GM20000 (cell line): ENCODE data around the gene COPS3.
"Not testable (repeated sequence)": the region's sequence is repeated elsewhere in the genome, so short reads cannot be mapped to it uniquely, and the experiment has no call there.

Experiments used
- DNase-seq: peaks from one replicate; pipeline ENCODE4 v3.0.0; 2012; ENCODE audit warnings: low spot score
- CTCF ChIP-seq: IDR thresholded peaks from 2 replicates; pipeline ENCODE4 v1.5.1; 2012; ENCODE audit warnings: mild to moderate bottlenecking, control low read depth; ENCODE audit errors: extremely low read depth, missing control alignments

The COPS3 gene

GRCh38 chr17:17279316-17279715 lies 1.7 kb downstream of the COPS3 start:
- DNase-seq: no peak
- TF ChIP-seq CTCF: no peak

GRCh38 chr17:17277431-17277830 lies 3.6 kb downstream of the COPS3 start:
- not testable (repeated sequence) for DNase-seq

- no peak for DNase-seq
- TF ChIP-seq CTCF: no peak
Measured at GRCh38 chr17:17275971-17276370, 5.1 kb downstream of the COPS3 start.

- DNase-seq: no peak
Measured at GRCh38 chr17:17269926-17270773, 10.9 kb downstream of the COPS3 start.

GRCh38 chr17:17264430-17264829 lies 16.6 kb downstream of the COPS3 start:
- no peak for DNase-seq
- no peak for TF ChIP-seq CTCF

More at GRCh38 chr17:17269926-17270773, 10.9 kb downstream of the COPS3 start:
- TF ChIP-seq CTCF: peak; percentile 30

GRCh38 chr17:17258998-17259397 lies 22.0 kb downstream of the COPS3 start:
- DNase-seq: no peak
- no peak for TF ChIP-seq CTCF

GRCh38 chr17:17258011-17258410 lies 23.0 kb downstream of the COPS3 start:
- TF ChIP-seq CTCF: no peak
- no peak for DNase-seq

- TF ChIP-seq CTCF: no peak
- no peak for DNase-seq
Measured at GRCh38 chr17:17256316-17256715, 24.7 kb downstream of the COPS3 start.

GRCh38 chr17:17255689-17256088 lies 25.4 kb downstream of the COPS3 start:
- DNase-seq: not testable (repeated sequence)
